ENCODE measurements around the gene SLC2A11.

- TF ChIP-seq YY1 (IDR thresholded peaks at IDR 0.05; ENCODE audit: insufficient read depth, insufficient read length) (no peak), ZNF274 (IDR thresholded peaks at IDR 0.05; ENCODE audit: low read depth, low read length) (no peak)
Observed at GRCh38 chr22:23837911-23838680, 19.6 kb upstream of the SLC2A11 start.
